Hepatocyte (in vitro differentiated cells): ENCODE measurements around the gene ATP6V1G3. TPM values are rescaled to one million over a fixed set of nuclear protein-coding genes. Genes with fewer than 3 reads are reported as not detected.

Experiments
- DNase-seq: peaks from one replicate; pipeline ENCODE4 v3.0.0-alpha.2; 2016; ENCODE audit warnings: low spot score
- H2AFZ ChIP-seq: fragments of 200-600 bp; sonication (generic); 2 replicates; pipeline ENCODE4 v1.6.0; 2016; ENCODE audit warnings: antibody characterized with exemption, mild to moderate bottlenecking
- H3K27ac ChIP-seq: fragments of 200-600 bp; sonication (generic); 2 replicates; pipeline ENCODE4 v1.5.1; 2016; ENCODE audit warnings: mild to moderate bottlenecking
- H3K27me3 ChIP-seq: fragments of 200-600 bp; sonication (generic); 2 replicates; pipeline ENCODE4 v1.6.1; 2016
- H3K36me3 ChIP-seq: fragments of 200-600 bp; sonication (generic); replicated peaks from 2 replicates; pipeline ENCODE4 v1.5.1; 2016; ENCODE audit warnings: low read depth; ENCODE audit not compliant: insufficient read depth
- H3K4me1 ChIP-seq: fragments of 200-600 bp; sonication (generic); 2 replicates; pipeline ENCODE4 v1.5.1; 2016; ENCODE audit warnings: mild to moderate bottlenecking, moderate library complexity; ENCODE audit not compliant: insufficient read depth
- H3K4me2 ChIP-seq: fragments of 200-600 bp; sonication (generic); 2 replicates; pipeline ENCODE4 v1.6.0; 2016
- H3K4me3 ChIP-seq: fragments of 200-600 bp; sonication (generic); 2 replicates; pipeline ENCODE4 v1.5.1; 2016; ENCODE audit warnings: mild to moderate bottlenecking
- H3K79me2 ChIP-seq: fragments of 200-600 bp; sonication (generic); 2 replicates; pipeline ENCODE4 v1.6.0; 2017; ENCODE audit warnings: mild to moderate bottlenecking
- H3K9me2 ChIP-seq: fragments of 200-600 bp; sonication (generic); replicated peaks from 2 replicates; pipeline ENCODE4 v1.6.0; 2017; ENCODE audit warnings: mild to moderate bottlenecking; ENCODE audit not compliant: insufficient read depth
- H3K9me3 ChIP-seq: fragments of 200-600 bp; sonication (generic); 2 replicates; pipeline ENCODE4 v1.5.1; 2016; ENCODE audit warnings: low read depth, mild to moderate bottlenecking
- H4K20me1 ChIP-seq: fragments of 200-600 bp; sonication (generic); 2 replicates; pipeline ENCODE4 v1.6.0; 2016; ENCODE audit warnings: mild to moderate bottlenecking; ENCODE audit not compliant: insufficient read depth, poor library complexity, severe bottlenecking
- CTCF ChIP-seq: fragments of 200-600 bp; sonication (generic); IDR thresholded peaks from 2 replicates; pipeline ENCODE4 v1.5.1; 2016; ENCODE audit warnings: antibody characterized with exemption, mild to moderate bottlenecking; ENCODE audit not compliant: poor library complexity
- EZH2 ChIP-seq: fragments of 200-600 bp; sonication (generic); IDR thresholded peaks from 2 replicates; pipeline ENCODE4 v1.6.1; 2016; ENCODE audit warnings: antibody characterized with exemption, mild to moderate bottlenecking, borderline replicate concordance
- EZH2phosphoT487 ChIP-seq: fragments of 200-600 bp; sonication (generic); IDR thresholded peaks from one replicate; pipeline ENCODE4 v1.6.1; 2018; ENCODE audit warnings: antibody characterized with exemption, mild to moderate bottlenecking, low read depth, moderate library complexity; ENCODE audit not compliant: unreplicated experiment, severe bottlenecking
- WGBS: methylation state at CpG from one replicate; pipeline ENCODE4 v1.1.6; 2016; ENCODE audit warnings: low lambda C conversion rate; ENCODE audit errors: missing lambda C conversion rate; 5-methylcytosine and 5-hydroxymethylcytosine counted together
- polyA plus RNA-seq: library from polyadenylated mRNA; unstranded; fragments of >200 nt; fragmentation: Nextera tagmentation; extraction: Ambion mirVana; gene quantifications from 2 replicates; pipeline ENCODE4 v1.2.1, GENCODE V29; 2016
- total RNA-seq: library from RNA; depleted of rRNA; stranded (reverse); fragments of >200 nt; gene quantifications from 2 replicates; pipeline ENCODE4 v1.2.3, GENCODE V29; 2014

ATP6V1G3 gene
- total and polyA plus RNA-seq, 2 experiments from 2014 or later: not detected

GRCh38 chr1:198545156-198545555 lies 4.7 kb upstream of the ATP6V1G3 start:
- no peak overlapping the region for H3K27ac ChIP-seq
- no peak overlapping the region for H3K4me2 ChIP-seq
- 85% methylated on average over 6 of the region's 6 CpGs for WGBS
- H3K4me1 ChIP-seq: no peaks in the 10 kb centered on the region
- no peaks in the 10 kb centered on the region for H3K9me2 ChIP-seq
- H2AFZ ChIP-seq: no peak overlapping the region
- H3K27me3 ChIP-seq: no peaks in the 10 kb centered on the region
- H3K9me3 ChIP-seq: no peaks in the 10 kb centered on the region
- TF ChIP-seq EZH2phosphoT487 (no peak), CTCF (no peak), EZH2 (no peak)
- no peaks in the 10 kb centered on the region for H3K79me2 ChIP-seq
- no peak overlapping the region for H3K4me3 ChIP-seq
- H4K20me1 ChIP-seq: no peaks in the 10 kb centered on the region
- H3K36me3 ChIP-seq: no peaks in the 10 kb centered on the region
- DNase-seq: no peak

- no peaks in the 10 kb centered on the region for H4K20me1 ChIP-seq
- no peaks in the 10 kb centered on the region for H3K9me3 ChIP-seq
- no peak overlapping the region for H3K27ac ChIP-seq
- H2AFZ ChIP-seq: no peak overlapping the region
- no peaks in the 10 kb centered on the region for H3K36me3 ChIP-seq
- DNase-seq: no peak
- WGBS: 48% methylated on average over 1 of the region's 1 CpG
- TF ChIP-seq EZH2 (no peak), CTCF (no peak), EZH2phosphoT487 (no peak)
- no peak overlapping the region for H3K4me2 ChIP-seq
- no peak overlapping the region for H3K4me3 ChIP-seq
- H3K79me2 ChIP-seq: no peaks in the 10 kb centered on the region
- H3K27me3 ChIP-seq: no peaks in the 10 kb centered on the region
- H3K4me1 ChIP-seq: no peaks in the 10 kb centered on the region
- H3K9me2 ChIP-seq: no peaks in the 10 kb centered on the region
Measured at GRCh38 chr1:198544265-198544664, 3.8 kb upstream of the ATP6V1G3 start.

- Histone ChIP-seq H3K27ac (no peak overlapping the region), H3K27me3 (no peaks in the 10 kb centered on the region), H3K4me3 (no peak overlapping the region), H3K9me2 (no peaks in the 10 kb centered on the region), H3K9me3 (no peaks in the 10 kb centered on the region), H3K36me3 (no peaks in the 10 kb centered on the region), H3K4me2 (no peak overlapping the region), H4K20me1 (no peaks in the 10 kb centered on the region), H3K4me1 (no peaks in the 10 kb centered on the region), H2AFZ (no peak overlapping the region), H3K79me2 (no peaks in the 10 kb centered on the region)
- TF ChIP-seq EZH2 (no peak), CTCF (no peak), EZH2phosphoT487 (no peak)
- WGBS: 86% methylated on average over 2 of the region's 2 CpGs
- no peak for DNase-seq
Measured at GRCh38 chr1:198543670-198544260, 3.3 kb upstream of the ATP6V1G3 start.
